Heart left ventricle (tissue), 13 donors: ENCODE data around the gene ASIC3.

ENCODE experiments used
- CTCF ChIP-seq, 12 donors: fragments of 200-600 bp; sonication (generic) in 4 of 12; IDR thresholded peaks; one replicate each; pipeline versions ENCODE4 v1.5.0 to v1.8.0; 2018 to 2022; ENCODE audit warnings: antibody characterized with exemption in 12 of 12, mild to moderate bottlenecking in 5 of 12
- POLR2A ChIP-seq, 2 donors: fragments of 450-650 bp; IDR thresholded peaks; one replicate each; pipeline ENCODE4 v1.6.1; 2017; ENCODE audit warnings: antibody characterized with exemption in 2 of 2, mild to moderate bottlenecking in 2 of 2, moderate library complexity in 2 of 2
- donor health status: ischemic (EF 13 %, LVEDD 7.1; RV severe dilation, severe dysfunction).
- donor health status: DM: no; HTN: yes; CAD: no.
- donor health status: DM: no; HTN: no; CAD: no.
- donor health status: ischemic (EF 25% LVEDD 6.9; RV normal size, moderate dysfunction).
- donor health status: ischemic (EF 25% LVEDD 5.7; RV mildly dilated, moderate dysfunction).
- donor health status: ischemic (EF 35%, LVEDD 5.7; RV mildly dilated, moderate dysfunction).
- donor health status: nonischemic (EF 11% LVEDD 7.7; RV severe dilation, severe dysfunction).
- donor health status: DM: yes; HTN: yes; CAD: no.
- donor health status: PGD.
- donor health status: ischemic (EF 29% LVEDD 5.4; RV normal size, mild dysfunction).
- donor health status: nonischemic (EF 23%, LVEDD 6.1; RV moderate dilation, normal function).

GRCh38 chr7:151032936-151033863 is 15.1 kb upstream of the ASIC3 start:
- TF ChIP-seq CTCF (IDR thresholded peaks at IDR 0.05) (no peak), POLR2A (IDR thresholded peaks at IDR 0.05) (no peak)
